Hepatocyte (in vitro differentiated cells): ENCODE data around the gene FRMD3.

ENCODE experiments used
- EZH2 ChIP-seq: fragments of 200-600 bp; sonication (generic); IDR thresholded peaks from 2 replicates; pipeline ENCODE4 v1.6.1; 2016; ENCODE audit warnings: antibody characterized with exemption, mild to moderate bottlenecking, borderline replicate concordance
- EZH2phosphoT487 ChIP-seq: fragments of 200-600 bp; sonication (generic); IDR thresholded peaks from one replicate; pipeline ENCODE4 v1.6.1; 2018; ENCODE audit warnings: antibody characterized with exemption, mild to moderate bottlenecking, low read depth, moderate library complexity; ENCODE audit not compliant: unreplicated experiment, severe bottlenecking
- TF ChIP-seq, protein P1 (sequence below): fragments of 200-600 bp; sonication (generic); IDR thresholded peaks from 2 replicates; pipeline ENCODE4 v1.5.1; 2016; ENCODE audit warnings: antibody characterized with exemption, mild to moderate bottlenecking; ENCODE audit not compliant: poor library complexity

DNA sequence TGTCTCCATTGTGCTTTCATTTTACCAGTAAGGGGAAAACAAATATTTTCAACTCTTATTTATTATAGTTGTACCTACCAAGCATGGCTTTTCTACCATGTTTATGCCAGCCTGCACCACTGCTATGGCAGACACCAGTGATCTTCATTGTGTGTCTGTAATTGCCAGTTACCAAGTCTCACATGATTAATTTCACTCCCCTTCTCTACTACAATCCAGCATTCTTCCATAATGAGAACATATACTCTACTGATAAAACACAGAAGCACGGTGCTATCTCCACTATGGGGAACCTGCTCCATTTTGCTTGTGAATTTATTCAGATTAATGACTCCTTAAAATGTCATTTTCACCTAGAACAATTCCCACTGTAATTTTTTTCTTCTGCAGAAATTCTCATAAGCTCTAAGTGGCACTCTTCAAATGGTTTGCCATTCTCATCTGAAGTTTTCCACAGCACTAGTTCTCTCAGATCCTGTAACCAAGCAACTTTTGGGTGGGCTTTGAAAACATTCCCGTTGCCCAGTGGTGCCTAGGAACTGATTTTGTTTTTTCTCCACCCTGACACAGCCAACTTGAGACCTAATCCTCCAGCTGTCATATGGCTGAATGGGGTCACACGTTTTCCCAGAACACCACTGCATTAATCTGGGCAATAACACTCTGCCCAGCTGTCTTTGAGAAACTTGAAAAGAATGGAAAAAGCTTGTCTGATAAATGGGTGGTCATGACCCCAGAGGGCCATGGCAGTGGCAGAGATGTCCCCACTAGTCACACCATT lies 252.6 kb downstream of the FRMD3 start:
- TF ChIP-seq, protein P1, sequence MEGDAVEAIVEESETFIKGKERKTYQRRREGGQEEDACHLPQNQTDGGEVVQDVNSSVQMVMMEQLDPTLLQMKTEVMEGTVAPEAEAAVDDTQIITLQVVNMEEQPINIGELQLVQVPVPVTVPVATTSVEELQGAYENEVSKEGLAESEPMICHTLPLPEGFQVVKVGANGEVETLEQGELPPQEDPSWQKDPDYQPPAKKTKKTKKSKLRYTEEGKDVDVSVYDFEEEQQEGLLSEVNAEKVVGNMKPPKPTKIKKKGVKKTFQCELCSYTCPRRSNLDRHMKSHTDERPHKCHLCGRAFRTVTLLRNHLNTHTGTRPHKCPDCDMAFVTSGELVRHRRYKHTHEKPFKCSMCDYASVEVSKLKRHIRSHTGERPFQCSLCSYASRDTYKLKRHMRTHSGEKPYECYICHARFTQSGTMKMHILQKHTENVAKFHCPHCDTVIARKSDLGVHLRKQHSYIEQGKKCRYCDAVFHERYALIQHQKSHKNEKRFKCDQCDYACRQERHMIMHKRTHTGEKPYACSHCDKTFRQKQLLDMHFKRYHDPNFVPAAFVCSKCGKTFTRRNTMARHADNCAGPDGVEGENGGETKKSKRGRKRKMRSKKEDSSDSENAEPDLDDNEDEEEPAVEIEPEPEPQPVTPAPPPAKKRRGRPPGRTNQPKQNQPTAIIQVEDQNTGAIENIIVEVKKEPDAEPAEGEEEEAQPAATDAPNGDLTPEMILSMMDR = no peak
- TF ChIP-seq EZH2phosphoT487 (no peak), EZH2 (no peak)
